Trophoblast cell (in vitro differentiated cells and primary cell): ENCODE data around the gene NRG2.

Experiments
- DNase-seq, 2 donors: peaks; one replicate each; pipeline ENCODE4 v3.0.0-alpha.2; 2016
- H2AFZ ChIP-seq: 2 replicates; pipeline ENCODE4 v1.6.1; 2013; ENCODE audit warnings: low read length, moderate library complexity, mild to moderate bottlenecking; ENCODE audit not compliant: insufficient read depth, poor library complexity
- H2AK5ac ChIP-seq: 2 replicates; pipeline ENCODE4 v1.6.1; 2013; ENCODE audit warnings: mild to moderate bottlenecking, low read length
- H2BK120ac ChIP-seq: 2 replicates; pipeline ENCODE4 v1.6.1; 2013; ENCODE audit warnings: low read length, mild to moderate bottlenecking, moderate library complexity; ENCODE audit not compliant: insufficient read depth, poor library complexity
- H2BK12ac ChIP-seq: 2 replicates; pipeline ENCODE4 v1.6.1; 2013; ENCODE audit warnings: mild to moderate bottlenecking, low read length, moderate library complexity
- H2BK5ac ChIP-seq: 2 replicates; pipeline ENCODE4 v1.6.1; 2013; ENCODE audit warnings: low read length, low read depth, moderate library complexity, mild to moderate bottlenecking; ENCODE audit not compliant: poor library complexity
- H3K14ac ChIP-seq: 2 replicates; pipeline ENCODE4 v1.6.1; 2013; ENCODE audit warnings: mild to moderate bottlenecking, low read length
- H3K18ac ChIP-seq: 2 replicates; pipeline ENCODE4 v1.6.1; 2013; ENCODE audit warnings: mild to moderate bottlenecking, low read length
- H3K23ac ChIP-seq: 2 replicates; pipeline ENCODE4 v1.6.1; 2013; ENCODE audit warnings: low read length
- H3K27ac ChIP-seq: 2 replicates; pipeline ENCODE4 v1.5.1; 2013; ENCODE audit warnings: low read depth, mild to moderate bottlenecking, inconsistent platforms, low read length, moderate library complexity
- H3K27me3 ChIP-seq: 2 replicates; pipeline ENCODE4 v1.6.1; 2013; ENCODE audit warnings: inconsistent platforms, mild to moderate bottlenecking, low read length, moderate library complexity; ENCODE audit not compliant: insufficient read depth
- H3K36me3 ChIP-seq, 2 experiments: 1 replicate in 1 of 2; 2 replicates in 1 of 2; pipeline ENCODE4 v1.6.1; 2013; ENCODE audit warnings: low read length in 2 of 2, mild to moderate bottlenecking in 2 of 2, moderate library complexity in 1 of 2; ENCODE audit not compliant: insufficient read depth in 2 of 2, control insufficient read depth in 1 of 2
- H3K4ac ChIP-seq: 2 replicates; pipeline ENCODE4 v1.6.1; 2013; ENCODE audit warnings: low read depth, mild to moderate bottlenecking, low read length, moderate library complexity
- H3K4me1 ChIP-seq, 2 experiments: 1 replicate in 1 of 2; 2 replicates in 1 of 2; pipeline ENCODE4 v1.6.1; 2013; ENCODE audit warnings: low read length in 2 of 2, mild to moderate bottlenecking in 2 of 2, moderate library complexity in 1 of 2; ENCODE audit not compliant: insufficient read depth in 2 of 2, control insufficient read depth in 1 of 2
- H3K4me2 ChIP-seq: 2 replicates; pipeline ENCODE4 v1.6.1; 2013; ENCODE audit warnings: inconsistent platforms, mild to moderate bottlenecking, low read length, moderate library complexity
- H3K4me3 ChIP-seq: 2 replicates; pipeline ENCODE4 v1.5.1; 2013; ENCODE audit warnings: mild to moderate bottlenecking, low read depth, low read length, inconsistent platforms
- H3K79me1 ChIP-seq: one replicate; pipeline ENCODE4 v1.6.1; 2013; ENCODE audit warnings: low read length
- H3K79me2 ChIP-seq: 2 replicates; pipeline ENCODE4 v1.6.1; 2013; ENCODE audit warnings: low read length, mild to moderate bottlenecking; ENCODE audit not compliant: control insufficient read depth, insufficient read depth, poor library complexity
- H3K9ac ChIP-seq: 2 replicates; pipeline ENCODE4 v1.6.1; 2013; ENCODE audit warnings: mild to moderate bottlenecking, low read length
- H3K9me3 ChIP-seq: 2 replicates; pipeline ENCODE4 v1.6.1; 2013; ENCODE audit warnings: low read depth, mild to moderate bottlenecking, control low read depth, inconsistent platforms, low read length; ENCODE audit not compliant: insufficient read depth
- H4K12ac ChIP-seq: 2 replicates; pipeline ENCODE4 v1.6.1; 2013; ENCODE audit warnings: low read depth, mild to moderate bottlenecking, low read length, moderate library complexity
- H4K8ac ChIP-seq: 2 replicates; pipeline ENCODE4 v1.6.1; 2013; ENCODE audit warnings: low read depth, mild to moderate bottlenecking, low read length, moderate library complexity
- H4K91ac ChIP-seq: one replicate; pipeline ENCODE4 v1.6.1; 2013; ENCODE audit warnings: low read depth, mild to moderate bottlenecking, low read length, moderate library complexity
- WGBS: extraction: QIAGEN DNeasy Blood & Tissue Kit; methylation state at CpG from one replicate; pipeline ENCODE4 v1.1.7; 2013; ENCODE audit warnings: missing lambda C conversion rate; ENCODE audit not compliant: insufficient read length, insufficient coverage; ENCODE audit errors: extremely low coverage; 5-methylcytosine and 5-hydroxymethylcytosine counted together

Gene NRG2

DNA sequence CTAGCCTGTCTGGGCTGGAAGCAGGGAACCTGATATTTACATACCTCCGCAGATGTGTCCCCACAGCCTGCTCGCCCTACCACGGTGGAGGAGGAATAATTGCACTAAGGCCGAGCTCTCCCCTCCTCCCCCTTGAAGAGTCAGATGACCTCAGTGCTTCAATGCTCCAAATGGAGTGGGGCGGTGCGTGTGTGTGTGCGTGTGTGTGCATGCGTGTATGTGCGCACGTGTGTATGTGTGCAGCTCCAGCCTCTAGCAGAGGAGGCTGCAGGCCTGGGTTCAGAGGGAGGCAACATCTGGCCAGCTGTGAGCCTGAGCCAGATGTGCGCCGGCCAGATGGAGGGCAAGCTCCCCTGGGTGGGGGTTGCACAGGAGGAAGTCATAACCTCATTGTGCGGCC is 90.5 kb downstream of the NRG2 start:
- no peak overlapping the region for H4K12ac ChIP-seq
- peaks cover 2% of the 10 kb centered on the region for H3K9me3 ChIP-seq
- no peaks in the 10 kb centered on the region for H3K79me2 ChIP-seq
- no peak overlapping the region for H2AFZ ChIP-seq
- H3K4me1 ChIP-seq = peaks cover 0 to 3% of the 10 kb centered on the region in 2 experiments
- H3K79me1 ChIP-seq = no peaks in the 10 kb centered on the region
- no peak overlapping the region for H3K9ac ChIP-seq
- WGBS = no CpG with 5 or more reads among the region's 13 CpGs
- H3K4me2 ChIP-seq = no peak overlapping the region
- no peak overlapping the region for H2BK12ac ChIP-seq
- no peaks in the 10 kb centered on the region for H3K27me3 ChIP-seq
- H4K91ac ChIP-seq = no peak overlapping the region
- DNase-seq = no peak
- no peak overlapping the region for H3K4ac ChIP-seq
- H2BK120ac ChIP-seq = no peak overlapping the region
- H3K18ac ChIP-seq = no peak overlapping the region
- no peak overlapping the region for H3K23ac ChIP-seq
- H2BK5ac ChIP-seq = no peak overlapping the region
- no peak overlapping the region for H3K27ac ChIP-seq
- no peak overlapping the region for H3K14ac ChIP-seq
- H4K8ac ChIP-seq = no peak overlapping the region
- no peak overlapping the region for H2AK5ac ChIP-seq
- H3K36me3 ChIP-seq = no peaks in the 10 kb centered on the region
- no peak overlapping the region for H3K4me3 ChIP-seq

DNA sequence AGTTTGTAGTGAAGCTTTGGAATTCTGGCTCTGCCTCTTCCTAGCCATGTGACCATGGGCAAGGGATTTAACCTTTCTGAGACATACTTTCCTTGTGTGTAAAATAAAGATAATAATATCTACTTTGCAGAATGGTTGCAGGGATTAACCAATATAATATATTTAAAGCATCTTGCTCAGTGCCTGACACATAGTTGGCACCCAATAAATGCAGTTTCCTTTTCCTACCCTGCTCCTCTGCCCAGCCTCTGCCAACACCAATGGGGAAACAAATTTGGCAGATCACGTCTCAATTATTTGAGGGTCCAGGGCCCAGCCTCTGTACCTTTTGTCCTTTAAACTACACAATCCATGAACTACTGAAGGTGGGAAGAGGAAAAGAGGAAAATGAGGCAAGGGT is 91.1 kb downstream of the NRG2 start:
- no peak overlapping the region for H2AFZ ChIP-seq
- no peak overlapping the region for H3K18ac ChIP-seq
- H3K9me3 ChIP-seq = peaks cover 2% of the 10 kb centered on the region
- H2BK120ac ChIP-seq = no peak overlapping the region
- H3K4me2 ChIP-seq = no peak overlapping the region
- peaks cover 0 to 3% of the 10 kb centered on the region in 2 experiments for H3K4me1 ChIP-seq
- H3K36me3 ChIP-seq = no peaks in the 10 kb centered on the region
- H2BK12ac ChIP-seq = no peak overlapping the region
- H3K14ac ChIP-seq = no peak overlapping the region
- no peaks in the 10 kb centered on the region for H3K79me1 ChIP-seq
- no peak overlapping the region for H3K23ac ChIP-seq
- no peak overlapping the region for H4K91ac ChIP-seq
- H3K27me3 ChIP-seq = no peaks in the 10 kb centered on the region
- no CpG with 5 or more reads among the region's 1 CpG for WGBS
- H4K8ac ChIP-seq = no peak overlapping the region
- H2BK5ac ChIP-seq = no peak overlapping the region
- no peak overlapping the region for H3K27ac ChIP-seq
- H3K4me3 ChIP-seq = no peak overlapping the region
- DNase-seq = no peak
- no peak overlapping the region for H3K9ac ChIP-seq
- no peak overlapping the region for H2AK5ac ChIP-seq
- H4K12ac ChIP-seq = no peak overlapping the region
- no peak overlapping the region for H3K4ac ChIP-seq
- H3K79me2 ChIP-seq = no peaks in the 10 kb centered on the region

DNA sequence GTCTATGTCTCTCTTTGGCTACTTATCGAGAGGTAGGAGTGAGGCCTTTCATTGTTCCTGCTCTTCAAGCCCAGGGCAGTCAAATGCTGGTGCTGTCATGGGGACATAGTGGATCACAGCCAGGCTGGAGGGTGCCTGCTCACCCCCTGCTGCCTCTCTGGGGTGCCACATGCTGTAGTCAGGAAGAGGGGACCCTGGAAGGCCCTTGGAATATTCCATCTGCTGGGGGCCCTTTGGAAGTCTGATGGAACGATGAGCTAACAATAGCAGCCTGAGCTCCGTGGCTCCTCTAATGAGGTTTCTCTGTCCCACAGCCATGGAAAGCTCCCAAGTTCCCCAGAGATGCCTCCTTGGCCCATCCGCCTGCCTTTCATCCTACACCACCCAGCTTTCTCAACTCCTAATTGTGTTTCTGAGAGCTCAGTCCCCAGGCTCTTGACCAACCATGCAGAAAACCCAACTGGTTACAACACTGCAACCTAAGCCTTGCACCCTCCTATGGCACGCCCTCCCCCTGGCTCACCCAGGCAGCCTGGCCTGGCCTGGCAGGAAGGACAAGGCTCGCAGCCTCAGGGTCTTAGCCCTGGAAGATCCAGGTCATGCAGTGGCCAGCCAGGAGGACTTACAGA is 91.7 kb downstream of the NRG2 start:
- H3K36me3 ChIP-seq = no peaks in the 10 kb centered on the region
- H4K12ac ChIP-seq = no peak overlapping the region
- H2AFZ ChIP-seq = no peak overlapping the region
- no peak overlapping the region for H4K91ac ChIP-seq
- no peak overlapping the region for H3K4me3 ChIP-seq
- H3K27me3 ChIP-seq = no peaks in the 10 kb centered on the region
- no peak for DNase-seq
- H3K9me3 ChIP-seq = peaks cover 2% of the 10 kb centered on the region
- H3K79me1 ChIP-seq = no peaks in the 10 kb centered on the region
- no peak overlapping the region for H3K18ac ChIP-seq
- H3K79me2 ChIP-seq = no peaks in the 10 kb centered on the region
- no peak overlapping the region for H3K9ac ChIP-seq
- H2BK120ac ChIP-seq = no peak overlapping the region
- H3K23ac ChIP-seq = no peak overlapping the region
- WGBS = no CpG with 5 or more reads among the region's 6 CpGs
- no peak overlapping the region for H3K4ac ChIP-seq
- H2BK5ac ChIP-seq = no peak overlapping the region
- no peak overlapping the region for H3K14ac ChIP-seq
- no peak overlapping the region for H3K27ac ChIP-seq
- H3K4me1 ChIP-seq = peaks cover 0 to 3% of the 10 kb centered on the region in 2 experiments
- H2AK5ac ChIP-seq = no peak overlapping the region
- no peak overlapping the region for H2BK12ac ChIP-seq
- no peak overlapping the region for H4K8ac ChIP-seq
- H3K4me2 ChIP-seq = no peak overlapping the region

DNA sequence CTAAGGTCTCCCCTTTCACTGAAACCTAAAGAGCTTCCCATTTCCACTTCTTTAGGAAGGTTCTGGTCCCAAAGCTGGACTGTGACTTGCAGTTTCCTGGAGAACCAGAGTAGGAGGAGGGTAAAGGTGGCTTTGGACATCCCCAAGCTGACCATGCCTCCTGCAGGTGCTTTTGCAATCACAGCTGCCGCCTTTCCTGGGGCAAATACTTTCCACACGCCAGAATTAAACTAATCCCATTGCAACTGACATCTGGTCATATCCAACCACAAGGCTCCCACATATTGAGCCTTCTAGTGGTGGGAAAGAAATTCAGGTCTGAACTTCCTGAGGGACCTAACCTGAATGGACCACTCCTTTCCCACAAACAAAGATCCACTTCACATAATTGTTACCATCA is 92.7 kb downstream of the NRG2 start:
- no CpG with 5 or more reads among the region's 2 CpGs for WGBS
- Histone ChIP-seq H4K12ac (no peak overlapping the region), H2AK5ac (no peak overlapping the region), H3K79me1 (no peaks in the 10 kb centered on the region), H4K91ac (no peak overlapping the region), H2BK12ac (no peak overlapping the region), H3K9ac (no peak overlapping the region), H3K27ac (no peak overlapping the region), H3K4me1 (peaks cover 0 to 3% of the 10 kb centered on the region in 2 experiments), H3K4ac (no peak overlapping the region), H2BK120ac (no peak overlapping the region), H3K79me2 (no peaks in the 10 kb centered on the region), H3K4me3 (no peak overlapping the region), H3K9me3 (peaks cover 2% of the 10 kb centered on the region), H2BK5ac (no peak overlapping the region), H3K36me3 (no peaks in the 10 kb centered on the region), H2AFZ (no peak overlapping the region), H3K4me2 (no peak overlapping the region), H4K8ac (no peak overlapping the region), H3K27me3 (no peaks in the 10 kb centered on the region), H3K14ac (no peak overlapping the region), H3K23ac (no peak overlapping the region), H3K18ac (no peak overlapping the region)
- DNase-seq = no peak
